H1 (cell line): ENCODE results near the gene HDAC11. TPM values are rescaled to one million over a fixed set of nuclear protein-coding genes. Genes with fewer than 3 reads are reported as not detected.

Source experiments
- CTCF ChIA-PET: fragments of 300-600 bp; sonication (Branson Sonifier 250); formaldehyde crosslinking; loops from one replicate; lab custom pipeline; 2021; ENCODE audit not compliant: partially characterized antibody; lab: Charles Lee
- POLR2A ChIA-PET: fragments of 300-600 bp; sonication (Branson Sonifier 250); formaldehyde crosslinking; loops from one replicate; lab custom pipeline; 2021; ENCODE audit warnings: inconsistent platforms; ENCODE audit not compliant: partially characterized antibody; lab: Charles Lee
- DNase-seq, 2 experiments: peaks; one replicate each; pipeline versions ENCODE4 v3.0.0 to v3.0.0-alpha.2; 2010 to 2022; ENCODE audit warnings: low spot score in 2 of 2, low read depth in 1 of 2, mixed read lengths in 1 of 2
- FAIRE-seq: peaks from 2 replicates; lab custom pipeline; 2011; peaks lifted over from hg19 to GRCh38; lab: Jason Lieb, UNC
- H2AFZ ChIP-seq: 2 replicates; pipeline ENCODE4 v1.8.1; 2012; ENCODE audit warnings: low read length, inconsistent platforms
- H2AK5ac ChIP-seq: 2 replicates; pipeline ENCODE4 v1.6.1; 2013; ENCODE audit warnings: low read depth, low read length
- H2BK120ac ChIP-seq: replicated peaks from 2 replicates; pipeline ENCODE3; 2013; ENCODE audit warnings: low read depth, low read length, inconsistent platforms
- H2BK12ac ChIP-seq: 2 replicates; pipeline ENCODE4 v1.6.1; 2013; ENCODE audit warnings: low read depth, low read length
- H2BK15ac ChIP-seq: 2 replicates; pipeline ENCODE4 v1.6.1; 2013; ENCODE audit warnings: low read length
- H2BK20ac ChIP-seq: 2 replicates; pipeline ENCODE4 v1.6.1; 2013; ENCODE audit warnings: low read length
- H2BK5ac ChIP-seq: 2 replicates; pipeline ENCODE4 v1.6.1; 2013; ENCODE audit warnings: low read depth, low read length
- H3K14ac ChIP-seq: 2 replicates; pipeline ENCODE4 v1.6.1; 2013; ENCODE audit warnings: inconsistent platforms; ENCODE audit not compliant: insufficient read length
- H3K18ac ChIP-seq: 2 replicates; pipeline ENCODE4 v1.6.1; 2013; ENCODE audit warnings: low read length; ENCODE audit errors: extremely low read depth
- H3K23ac ChIP-seq: 2 replicates; pipeline ENCODE4 v1.6.1; 2013; ENCODE audit warnings: inconsistent platforms; ENCODE audit not compliant: insufficient read length
- H3K23me2 ChIP-seq: 2 replicates; pipeline ENCODE4 v1.6.1; 2013; ENCODE audit warnings: low read depth, low read length
- H3K27ac ChIP-seq: 2 replicates; pipeline ENCODE4 v1.6.1; 2011; ENCODE audit warnings: low read depth, low read length, inconsistent platforms
- H3K27me3 ChIP-seq, 4 experiments: replicated peaks in 1 of 4; 1 replicate in 1 of 4; 2 replicates in 3 of 4; pipeline versions ENCODE4 v1.6.1 to v1.8.1; 2011 to 2013; ENCODE audit warnings: low read length in 3 of 4, mild to moderate bottlenecking in 3 of 4, inconsistent platforms in 2 of 4, mixed read lengths in 2 of 4, moderate library complexity in 1 of 4; ENCODE audit not compliant: control insufficient read depth in 3 of 4, insufficient read depth in 3 of 4; ENCODE audit errors: extremely low read depth in 1 of 4
- H3K36me3 ChIP-seq, 4 experiments: 2 replicates each; pipeline versions ENCODE4 v1.6.1 to v1.8.1; 2011 to 2013; ENCODE audit warnings: mild to moderate bottlenecking in 4 of 4, low read length in 3 of 4, moderate library complexity in 2 of 4, control low read depth in 1 of 4, inconsistent platforms in 1 of 4; ENCODE audit not compliant: insufficient read depth in 4 of 4, control insufficient read depth in 2 of 4
- H3K4ac ChIP-seq: replicated peaks from 2 replicates; pipeline ENCODE3; 2013; ENCODE audit warnings: low read length, low read depth, mixed read lengths, inconsistent platforms; ENCODE audit not compliant: insufficient read length
- H3K4me1 ChIP-seq, 4 experiments: replicated peaks in 1 of 4; 1 replicate in 1 of 4; 2 replicates in 3 of 4; pipeline versions ENCODE4 v1.6.1 to v1.8.1; 2011 to 2013; ENCODE audit warnings: low read length in 3 of 4, inconsistent platforms in 2 of 4, mixed read lengths in 1 of 4; ENCODE audit not compliant: insufficient read depth in 4 of 4, control insufficient read depth in 3 of 4
- H3K4me2 ChIP-seq, 2 experiments: 2 replicates each; pipeline versions ENCODE4 v1.6.1 to v1.8.1; 2011 to 2013; ENCODE audit warnings: low read depth in 2 of 2, low read length in 2 of 2, control low read depth in 1 of 2, inconsistent platforms in 1 of 2, mild to moderate bottlenecking in 1 of 2; ENCODE audit not compliant: insufficient read depth in 1 of 2
- H3K4me3 ChIP-seq, 4 experiments: fragments of 200-600, 300-600 bp in 1 of 4; sonication (generic), shearing (Covaris generic), sonication (Bioruptor Twin) in 1 of 4; 2 replicates each; pipeline versions ENCODE4 v1.5.1 to v1.8.1; 2011 to 2016; ENCODE audit warnings: low read length in 4 of 4, low read depth in 3 of 4, control low read depth in 2 of 4, inconsistent platforms in 2 of 4, mild to moderate bottlenecking in 2 of 4, mixed read lengths in 1 of 4, moderate library complexity in 1 of 4; ENCODE audit not compliant: insufficient read depth in 2 of 4; ENCODE audit errors: extremely low read depth in 1 of 4
- H3K56ac ChIP-seq: replicated peaks from 2 replicates; pipeline ENCODE3; 2013; ENCODE audit warnings: low read depth, mild to moderate bottlenecking, mixed read lengths, low read length, inconsistent platforms; ENCODE audit not compliant: insufficient read length
- H3K79me1 ChIP-seq: 2 replicates; pipeline ENCODE4 v1.6.1; 2013; ENCODE audit warnings: low read depth, low read length, control low read depth
- H3K79me2 ChIP-seq, 2 experiments: 2 replicates each; pipeline versions ENCODE4 v1.6.1 to v1.8.1; 2012 to 2013; ENCODE audit warnings: low read length in 2 of 2, mild to moderate bottlenecking in 2 of 2, inconsistent platforms in 1 of 2; ENCODE audit not compliant: insufficient read depth in 2 of 2, control insufficient read depth in 1 of 2
- H3K9ac ChIP-seq, 4 experiments: replicated peaks in 1 of 4; 1 replicate in 1 of 4; 2 replicates in 3 of 4; pipeline versions ENCODE4 v1.6.1 to v1.8.1; 2011 to 2013; ENCODE audit warnings: low read depth in 3 of 4, low read length in 3 of 4, control low read depth in 2 of 4, mild to moderate bottlenecking in 2 of 4, moderate library complexity in 2 of 4, inconsistent platforms in 1 of 4; ENCODE audit errors: extremely low read depth in 1 of 4
- H3K9me3 ChIP-seq, 2 experiments: 2 replicates each; pipeline versions ENCODE4 v1.6.1 to v1.8.1; 2012 to 2013; ENCODE audit warnings: mild to moderate bottlenecking in 2 of 2, moderate library complexity in 2 of 2, control low read depth in 1 of 2, inconsistent platforms in 1 of 2, low read depth in 1 of 2, low read length in 1 of 2, mixed read lengths in 1 of 2; ENCODE audit not compliant: insufficient read depth in 2 of 2
- H4K20me1 ChIP-seq, 2 experiments: replicated peaks in 1 of 2; 2 replicates each; pipeline versions ENCODE3 to v1.8.1; 2011 to 2013; ENCODE audit warnings: inconsistent platforms in 2 of 2, low read length in 2 of 2, mild to moderate bottlenecking in 1 of 2; ENCODE audit not compliant: insufficient read depth in 2 of 2, control insufficient read depth in 1 of 2
- H4K5ac ChIP-seq: 2 replicates; pipeline ENCODE4 v1.6.1; 2013; ENCODE audit warnings: low read length, low read depth, mixed read lengths, inconsistent platforms; ENCODE audit not compliant: insufficient read length
- H4K8ac ChIP-seq: 2 replicates; pipeline ENCODE4 v1.8.0; 2013; ENCODE audit warnings: mild to moderate bottlenecking, moderate library complexity, low read length, inconsistent platforms; ENCODE audit not compliant: insufficient read depth; ENCODE audit errors: extremely low read depth
- H4K91ac ChIP-seq: replicated peaks from 2 replicates; pipeline ENCODE3; 2013; ENCODE audit warnings: low read length, mixed read lengths, inconsistent platforms; ENCODE audit not compliant: insufficient read length
- CEBPB ChIP-seq: IDR thresholded peaks from 2 replicates; pipeline ENCODE4 v1.6.1; 2012; ENCODE audit warnings: low read depth, low read length
- CHD2 ChIP-seq: IDR thresholded peaks from 2 replicates; pipeline ENCODE4 v1.6.1; 2012; ENCODE audit warnings: low read length, improper control_type of control experiment
- CTBP2 ChIP-seq: IDR thresholded peaks from 2 replicates; pipeline ENCODE4 v1.7.0; 2011; ENCODE audit warnings: borderline replicate concordance, mild to moderate bottlenecking, moderate library complexity, mixed read lengths, low read length; ENCODE audit not compliant: insufficient read depth, insufficient read length
- JUND ChIP-seq: IDR thresholded peaks from 2 replicates; pipeline ENCODE4 v1.6.1; 2011; ENCODE audit warnings: mild to moderate bottlenecking, improper control_type of control experiment, low read length
- PHF8 ChIP-seq: fragments of 200-600 bp; sonication (generic); conservative IDR thresholded peaks from 2 replicates; pipeline ENCODE4 v1.7.1; 2012; ENCODE audit warnings: low read depth, mild to moderate bottlenecking, inconsistent platforms, low read length, moderate library complexity
- RAD21 ChIP-seq, 2 experiments: IDR thresholded peaks in 1 of 2; conservative IDR thresholded peaks in 1 of 2; 2 replicates each; pipeline ENCODE4 v1.6.1; 2011; ENCODE audit warnings: low read depth in 2 of 2, low read length in 2 of 2, improper control_type of control experiment in 1 of 2, inconsistent platforms in 1 of 2, mild to moderate bottlenecking in 1 of 2, moderate library complexity in 1 of 2
- SRF ChIP-seq: IDR thresholded peaks from 2 replicates; pipeline ENCODE4 v1.6.1; 2011; ENCODE audit warnings: mild to moderate bottlenecking, low read depth, low read length, moderate library complexity
- TCF12 ChIP-seq: IDR thresholded peaks from 2 replicates; pipeline ENCODE4 v1.6.1; 2011; ENCODE audit warnings: low read depth, mild to moderate bottlenecking, low read length
- WGBS, 2 experiments: shearing (Covaris generic) in 1 of 2; methylation state at CpG; one replicate each; pipeline versions ENCODE4 v1.1.6 to v1.1.7; 2013 to 2015; ENCODE audit warnings: low lambda C conversion rate in 2 of 2, mixed read lengths in 2 of 2, inconsistent platforms in 1 of 2, low coverage in 1 of 2, missing lambda C conversion rate in 1 of 2; ENCODE audit not compliant: insufficient replicate concordance in 2 of 2, insufficient coverage in 1 of 2, insufficient read length in 1 of 2; ENCODE audit errors: extremely low coverage in 1 of 2, missing lambda C conversion rate in 1 of 2; 5-methylcytosine and 5-hydroxymethylcytosine counted together
- polyA plus RNA-seq, 7 experiments: library from polyadenylated mRNA; depleted of rRNA in 3 of 7; stranded (reverse) in 5 of 7; unstranded in 2 of 7; fragments of >200 nt in 5 of 7; fragments of 200-250 nt in 2 of 7; gene quantifications; 1 replicate in 5 of 7; 2 replicates in 1 of 7; 4 replicates in 1 of 7; pipeline versions ENCODE4 v1.2.1 to v1.2.3, GENCODE V29; 2011 to 2013; ENCODE audit warnings: missing spikeins in 2 of 7, mixed read lengths in 2 of 7
- total RNA-seq: library from RNA; stranded (reverse); fragmentation: NEBNext Ultra II Directional; extraction: Animal tissue kit (Norgen Biotek cat#: 25700); gene quantifications from 2 replicates; pipeline ENCODE4 v1.2.1, GENCODE V29; 2021
- TF ChIP-seq, protein P1 (sequence below): IDR thresholded peaks from 2 replicates; pipeline ENCODE4 v1.6.1; 2011; ENCODE audit warnings: low read length, improper control_type of control experiment

Gene HDAC11
- total and polyA plus RNA-seq, 2 of the 8 experiments (the other 6 are each of a cell fraction or from before 2014, with no cell fraction given), result 6.8 to 7.4 TPM

DNA sequence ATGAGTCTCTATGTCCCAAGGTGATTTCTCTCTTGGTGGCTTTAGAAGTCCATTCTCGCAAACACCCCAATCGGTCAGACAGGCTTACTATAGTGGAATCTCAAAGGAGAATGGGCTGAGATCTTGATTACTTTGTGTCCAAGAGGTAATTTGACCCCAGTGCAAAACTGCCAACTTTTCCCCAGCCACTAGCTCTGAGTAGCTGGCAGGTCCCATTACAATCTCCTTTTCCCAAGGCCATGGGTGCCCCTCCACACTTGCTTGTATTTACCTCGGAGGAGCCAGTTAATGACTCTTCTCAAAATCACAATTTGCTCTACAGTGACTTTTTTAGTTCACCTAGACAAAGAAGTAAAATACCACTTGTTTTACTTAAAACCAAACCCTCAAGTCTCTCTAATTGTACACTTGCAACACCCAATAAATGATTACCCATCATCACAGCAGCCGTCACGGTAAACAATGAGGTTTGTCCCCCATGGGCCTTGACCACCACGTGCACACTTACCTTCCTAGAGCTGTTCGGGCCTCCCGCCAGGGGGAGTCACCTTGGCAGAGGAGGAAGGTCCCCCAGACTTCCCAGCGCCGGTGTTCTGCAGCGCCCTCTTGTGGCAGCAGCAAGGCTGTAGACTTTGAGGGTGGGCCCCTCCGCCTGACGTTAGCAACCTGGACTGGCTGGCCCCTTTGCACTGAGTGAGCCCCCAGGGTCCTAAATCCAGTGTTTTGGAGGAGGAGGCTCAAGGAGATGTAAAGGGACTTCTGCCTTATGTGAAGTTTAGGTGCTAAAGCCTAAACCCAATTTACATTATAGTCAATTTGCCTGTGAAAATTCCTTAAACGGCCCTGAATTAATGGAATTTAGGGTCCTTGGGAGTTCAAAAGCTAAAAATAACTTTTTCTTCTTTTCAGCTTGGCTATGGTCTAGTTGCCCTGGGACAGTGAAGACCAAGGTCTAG lies 18.7 kb upstream of the HDAC11 start:
- H3K4me2 ChIP-seq, result no peak overlapping the region
- no peak overlapping the region for H3K56ac ChIP-seq
- H2AFZ ChIP-seq, result 0 out of 2 replicates have a peak overlapping the region, but pooled peaks have one; percentile 26
- peak; percentile 84 for FAIRE-seq
- no peaks in the 10 kb centered on the region; the same call in 1 of the 2 replicates for H3K23me2 ChIP-seq
- peak overlapping the region; percentile 39 for H4K91ac ChIP-seq
- no peak overlapping the region for H3K14ac ChIP-seq
- H3K23ac ChIP-seq, result no peak overlapping the region
- H3K36me3 ChIP-seq, result no peaks in the 10 kb centered on the region
- H4K8ac ChIP-seq, result no peak overlapping the region
- no peak overlapping the region for H2BK120ac ChIP-seq
- CTCF ChIA-PET, result interaction anchor here (0.6 to 4.8 kb wide), 48 partner anchors 8 to 757 kb away, joined by 3 to 43 read pairs (median 4); partner anchors contain the start of gene HDAC11
- peaks cover 3 to 10% (median 9%) of the 10 kb centered on the region in 4 experiments; a peak in 6 of 7 replicates for H3K27me3 ChIP-seq
- H3K9ac ChIP-seq, result no peak overlapping the region
- POLR2A ChIA-PET, result interaction anchor here (2.5 kb wide), 1 partner anchor 9 kb away, joined by 8 read pairs; no protein-coding TSS in a partner anchor
- DNase-seq, result peak; percentile 90 to 97
- no peaks in the 10 kb centered on the region for H3K79me2 ChIP-seq
- peak overlapping the region; percentile 27 for H3K4ac ChIP-seq
- no peaks in the 10 kb centered on the region for H3K79me1 ChIP-seq
- WGBS, 2 experiments, result 31% methylated on average over 14 of the region's 14 CpGs; no CpG with 5 or more reads in 1 of the 2 experiments
- peaks cover 0 to 2% (median 0%) of the 10 kb centered on the region in 4 experiments; a peak in 2 of 7 replicates for H3K4me1 ChIP-seq
- no peaks in the 10 kb centered on the region for H3K9me3 ChIP-seq
- H2BK20ac ChIP-seq, result no peak overlapping the region
- no peak overlapping the region for H3K18ac ChIP-seq
- H2BK12ac ChIP-seq, result no peak overlapping the region
- H3K4me3 ChIP-seq, result no peak overlapping the region
- H3K27ac ChIP-seq, result no peak overlapping the region
- H2BK5ac ChIP-seq, result 0 out of 2 replicates have a peak overlapping the region, but pooled peaks have one; percentile 35
- H4K5ac ChIP-seq, result no peak overlapping the region
- no peak overlapping the region for H2AK5ac ChIP-seq
- peak overlapping the region; percentile 66; the same call in 1 of the 2 replicates for H2BK15ac ChIP-seq
- H4K20me1 ChIP-seq, result no peaks in the 10 kb centered on the region
- TF ChIP-seq TCF12 (0 out of 2 replicates have a peak, but pooled peaks have one; percentile 52), CHD2 (0 out of 2 replicates have a peak, but pooled peaks have one; percentile 52), RAD21 (IDR thresholded peaks at IDR 0.05 in 1 of 2, conservative IDR thresholded peaks at IDR 0.05 in 1 of 2; ENCODE audit: low read depth in 2 of 2, low read length in 2 of 2) (peak; percentile 86 to 92), PHF8 (no peak), CEBPB (no peak), JUND (peak; percentile 57; the same call in 1 of the 2 replicates), SRF (no peak), CTBP2 (no peak)
- TF ChIP-seq, protein P1, sequence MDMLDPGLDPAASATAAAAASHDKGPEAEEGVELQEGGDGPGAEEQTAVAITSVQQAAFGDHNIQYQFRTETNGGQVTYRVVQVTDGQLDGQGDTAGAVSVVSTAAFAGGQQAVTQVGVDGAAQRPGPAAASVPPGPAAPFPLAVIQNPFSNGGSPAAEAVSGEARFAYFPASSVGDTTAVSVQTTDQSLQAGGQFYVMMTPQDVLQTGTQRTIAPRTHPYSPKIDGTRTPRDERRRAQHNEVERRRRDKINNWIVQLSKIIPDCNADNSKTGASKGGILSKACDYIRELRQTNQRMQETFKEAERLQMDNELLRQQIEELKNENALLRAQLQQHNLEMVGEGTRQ, result peak; percentile 56
